HG03571 (cell line): Measurements from ENCODE around the gene CEACAM16.

Source experiments
- ATAC-seq: cut with Tn5 transposase; IDR thresholded peaks from one replicate; pipeline ENCODE4 v1.9.1; 2021; ENCODE audit not compliant: unreplicated experiment

CEACAM16 gene

GRCh38 chr19:44745887-44746600, 47.1 kb downstream of the CEACAM16 start:
- no peak for ATAC-seq

GRCh38 chr19:44746616-44746945, 47.6 kb downstream of the CEACAM16 start:
- ATAC-seq, result no peak

GRCh38 chr19:44746946-44747738, 48.2 kb downstream of the CEACAM16 start:
- ATAC-seq, result peak; percentile 32

- peak; percentile 1 for ATAC-seq
Observed at GRCh38 chr19:44747739-44748425, 48.9 kb downstream of the CEACAM16 start.

- ATAC-seq, result peak; percentile 23
Observed at GRCh38 chr19:44748426-44749254, 49.7 kb downstream of the CEACAM16 start, which contains the start of gene BCL3. Gene BCL3 (plus strand): TSS chr19:44748708. CDS start chr19:44748791, 83 bp downstream.

GRCh38 chr19:44749292-44749691, 50.3 kb downstream of the CEACAM16 start:
- no peak for ATAC-seq

- no peak for ATAC-seq
Observed at GRCh38 chr19:44749994-44750393, 51.0 kb downstream of the CEACAM16 start.

GRCh38 chr19:44752123-44752815, 53.3 kb downstream of the CEACAM16 start:
- ATAC-seq, result no peak

- peak; percentile 60 for ATAC-seq
Observed at GRCh38 chr19:44752816-44753625, 54.1 kb downstream of the CEACAM16 start.

GRCh38 chr19:44753626-44753931, 54.6 kb downstream of the CEACAM16 start:
- no peak for ATAC-seq

- ATAC-seq, result no peak
Observed at GRCh38 chr19:44753932-44754749, 55.2 kb downstream of the CEACAM16 start.

- ATAC-seq, result no peak
Observed at GRCh38 chr19:44754750-44755080, 55.8 kb downstream of the CEACAM16 start.

GRCh38 chr19:44755219-44755618, 56.3 kb downstream of the CEACAM16 start:
- ATAC-seq, result no peak

- no peak for ATAC-seq
Observed at GRCh38 chr19:44756089-44756562, 57.2 kb downstream of the CEACAM16 start.

GRCh38 chr19:44757057-44757734, 58.2 kb downstream of the CEACAM16 start:
- ATAC-seq, result no peak

- ATAC-seq, result no peak
Observed at GRCh38 chr19:44757735-44758505, 59.0 kb downstream of the CEACAM16 start.

- ATAC-seq, result no peak
Observed at GRCh38 chr19:44758596-44758995, 59.6 kb downstream of the CEACAM16 start.
